Natural killer cell (primary cell): ENCODE results near the gene HELLS. TPM values are rescaled to one million over a fixed set of nuclear protein-coding genes. Genes with fewer than 3 reads are reported as not detected.

Source experiments
- ATAC-seq, 3 donors: fragments of 150-1000 bp in 2 of 3; fragments of 200-7000 bp in 1 of 3; cut with Tn5 transposase; 1 replicate in 1 of 3; 2 replicates in 2 of 3; pipeline ENCODE4 v1.10.0; 2021; ENCODE audit warnings: mild to moderate bottlenecking in 2 of 3, moderate library complexity in 2 of 3
- DNase-seq, 2 donors: peaks; one replicate each; pipeline versions ENCODE4 v3.0.0 to v3.0.0-alpha.2; 2013 to 2021; ENCODE audit warnings: mixed read lengths in 1 of 2
- H3K27ac ChIP-seq: one replicate; pipeline ENCODE4 v1.5.1; 2013; ENCODE audit warnings: mild to moderate bottlenecking, low read length
- H3K27me3 ChIP-seq: one replicate; pipeline ENCODE4 v1.6.1; 2013; ENCODE audit warnings: low read length; ENCODE audit not compliant: control insufficient read depth, insufficient read depth
- H3K36me3 ChIP-seq: one replicate; pipeline ENCODE4 v1.6.1; 2013; ENCODE audit warnings: low read length; ENCODE audit not compliant: control insufficient read depth, insufficient read depth
- H3K4me1 ChIP-seq: one replicate; pipeline ENCODE4 v1.6.1; 2013; ENCODE audit warnings: low read length; ENCODE audit not compliant: control insufficient read depth, insufficient read depth
- H3K4me3 ChIP-seq: one replicate; pipeline ENCODE4 v1.5.1; 2013; ENCODE audit warnings: low read length
- H3K9me3 ChIP-seq: one replicate; pipeline ENCODE4 v1.6.1; 2013; ENCODE audit warnings: low read length; ENCODE audit not compliant: control insufficient read depth, insufficient read depth
- H3K27ac Mint-ChIP-seq, 2 donors: one replicate each; pipeline ENCODE4 v1.8.0; 2022; ENCODE audit warnings: mild to moderate bottlenecking in 2 of 2, mixed read lengths in 2 of 2, moderate library complexity in 1 of 2
- H3K27me3 Mint-ChIP-seq, 2 donors: one replicate each; pipeline ENCODE4 v1.8.0; 2022; ENCODE audit warnings: low read depth in 2 of 2, mixed read lengths in 2 of 2
- H3K36me3 Mint-ChIP-seq: one replicate; pipeline ENCODE4 v1.8.0; 2022; ENCODE audit warnings: mixed read lengths
- H3K4me1 Mint-ChIP-seq, 2 donors: one replicate each; pipeline ENCODE4 v1.8.0; 2022; ENCODE audit warnings: mixed read lengths in 2 of 2
- H3K4me3 Mint-ChIP-seq: one replicate; pipeline ENCODE4 v1.8.0; 2022; ENCODE audit warnings: mild to moderate bottlenecking, moderate library complexity, mixed read lengths
- H3K9me3 Mint-ChIP-seq, 2 donors: one replicate each; pipeline ENCODE4 v1.8.0; 2022; ENCODE audit warnings: mixed read lengths in 2 of 2
- CTCF ChIP-seq: fragments of 200-600 bp; IDR thresholded peaks from one replicate; pipeline ENCODE4 v1.8.0; 2022; ENCODE audit warnings: antibody characterized with exemption
- WGBS: methylation state at CpG from one replicate; pipeline ENCODE4 v1.1.7; 2013; ENCODE audit warnings: missing lambda C conversion rate; ENCODE audit not compliant: insufficient coverage; 5-methylcytosine and 5-hydroxymethylcytosine counted together
- intact Hi-C: fragments of 100-400 bp; cut with micrococcal nuclease; formaldehyde crosslinking; loops from one replicate; pipeline ENCODE4 v1.14.2; 2022
- total RNA-seq, 4 donors: library from RNA; stranded (reverse); fragments of 120-200 nt in 1 of 4; gene quantifications; one replicate each; pipeline versions ENCODE4 v1.2.3 to v1.2.4, GENCODE V29; 2013 to 2022

Gene HELLS
- total RNA-seq, 3 donors from 2014 or later (not counting 1 experiment from before 2014, with no cell fraction given): 9.4 to 10.4 (median 10.2) TPM

GRCh38 chr10:94614558-94614957 is 69.0 kb downstream of the HELLS start:
- DNase-seq (no peak), ATAC-seq (no peak)
- H3K4me3 Mint-ChIP-seq: no peak overlapping the region
- H3K36me3 Mint-ChIP-seq: no peaks in the 10 kb centered on the region
- Histone ChIP-seq H3K27me3 (no peaks in the 10 kb centered on the region), H3K4me1 (no peaks in the 10 kb centered on the region), H3K4me3 (no peak overlapping the region), H3K36me3 (no peaks in the 10 kb centered on the region), H3K9me3 (no peaks in the 10 kb centered on the region), H3K27ac (no peak overlapping the region)
- no peak overlapping the region for H3K27ac Mint-ChIP-seq
- 100% methylated on average over 1 of the region's 2 CpGs for WGBS
- intact Hi-C loops: no loop called here
- no peak for TF ChIP-seq CTCF
- H3K4me1 Mint-ChIP-seq: peaks cover 6 to 12% of the 10 kb centered on the region in 2 donors
- no peaks in the 10 kb centered on the region for H3K27me3 Mint-ChIP-seq
- no peaks in the 10 kb centered on the region for H3K9me3 Mint-ChIP-seq

DNA sequence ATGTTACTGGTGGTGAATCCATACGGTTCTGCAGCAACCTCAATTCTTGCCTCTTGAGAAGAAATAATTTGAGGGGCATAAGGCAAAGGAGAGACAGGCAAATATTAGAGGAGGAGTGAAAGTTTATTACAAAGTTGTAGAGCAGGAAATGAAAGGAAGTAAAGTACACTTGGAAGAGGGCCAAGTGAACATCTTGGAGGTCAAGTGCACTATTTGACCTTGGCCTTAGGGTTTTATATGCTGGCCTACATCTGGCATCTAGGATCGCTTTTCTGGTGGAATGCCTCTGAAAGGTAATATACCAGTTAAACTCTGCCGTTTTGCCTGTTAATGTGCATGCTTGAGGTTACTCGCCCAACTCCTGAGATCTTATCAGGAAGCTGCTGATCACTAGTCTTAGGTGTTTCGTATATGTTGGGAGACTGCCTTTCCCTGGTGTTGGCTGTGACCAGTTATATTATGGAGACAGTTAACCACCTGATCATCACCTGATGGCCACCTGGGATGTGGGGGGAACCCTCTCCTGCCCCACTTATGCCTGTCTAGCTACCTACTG is 71.9 kb downstream of the HELLS start:
- no peaks in the 10 kb centered on the region for H3K4me1 ChIP-seq
- H3K9me3 ChIP-seq: no peaks in the 10 kb centered on the region
- H3K4me3 Mint-ChIP-seq: no peak overlapping the region
- no peaks in the 10 kb centered on the region for H3K36me3 Mint-ChIP-seq
- H3K27ac ChIP-seq: no peak overlapping the region
- intact Hi-C loops: no loop called here
- no peak overlapping the region for H3K27ac Mint-ChIP-seq
- H3K27me3 Mint-ChIP-seq: no peaks in the 10 kb centered on the region
- ATAC-seq: no peak
- no peaks in the 10 kb centered on the region for H3K27me3 ChIP-seq
- no peak overlapping the region for H3K4me3 ChIP-seq
- no peak for DNase-seq
- peaks cover 6 to 12% of the 10 kb centered on the region in 2 donors for H3K4me1 Mint-ChIP-seq
- 71% methylated on average over 5 of the region's 5 CpGs for WGBS
- no peak for TF ChIP-seq CTCF
- H3K9me3 Mint-ChIP-seq: no peaks in the 10 kb centered on the region
- no peaks in the 10 kb centered on the region for H3K36me3 ChIP-seq

GRCh38 chr10:94622666-94623205 is 77.1 kb downstream of the HELLS start:
- DNase-seq: no peak
- no peaks in the 10 kb centered on the region for H3K27me3 ChIP-seq
- Mint-ChIP-seq H3K36me3 (no peaks in the 10 kb centered on the region), H3K4me1 (peaks cover 6 to 11% of the 10 kb centered on the region in 2 donors), H3K27ac (no peak overlapping the region), H3K4me3 (no peak overlapping the region), H3K27me3 (no peaks in the 10 kb centered on the region), H3K9me3 (no peaks in the 10 kb centered on the region)
- no peak overlapping the region for H3K27ac ChIP-seq
- H3K4me3 ChIP-seq: no peak overlapping the region
- intact Hi-C loops: no loop called here
- TF ChIP-seq CTCF: no peak
- ATAC-seq: no peak
- no peaks in the 10 kb centered on the region for H3K36me3 ChIP-seq
- H3K4me1 ChIP-seq: no peaks in the 10 kb centered on the region
- WGBS: no CpG with 5 or more reads among the region's 1 CpG
- no peaks in the 10 kb centered on the region for H3K9me3 ChIP-seq

- Mint-ChIP-seq H3K36me3 (no peaks in the 10 kb centered on the region), H3K4me3 (no peak overlapping the region), H3K27ac (no peak overlapping the region), H3K4me1 (peaks cover 6% of the 10 kb centered on the region in 2 donors), H3K9me3 (no peaks in the 10 kb centered on the region), H3K27me3 (no peaks in the 10 kb centered on the region)
- H3K27me3 ChIP-seq: no peaks in the 10 kb centered on the region
- intact Hi-C loops: no loop called here
- ATAC-seq (no peak), DNase-seq (no peak)
- no peak for TF ChIP-seq CTCF
- WGBS: 100% methylated on average over 1 of the region's 2 CpGs
- H3K4me3 ChIP-seq: no peak overlapping the region
- no peaks in the 10 kb centered on the region for H3K36me3 ChIP-seq
- no peaks in the 10 kb centered on the region for H3K9me3 ChIP-seq
- H3K27ac ChIP-seq: no peak overlapping the region
- H3K4me1 ChIP-seq: no peaks in the 10 kb centered on the region
Measured at GRCh38 chr10:94623572-94623971, 78.0 kb downstream of the HELLS start.
